ENCODE results near the gene IP6K3.

IP6K3 gene

GRCh38 chr6:33686981-33687975 lies 59.4 kb downstream of the IP6K3 start:
- no peak for DNase-seq

- DNase-seq, result no peak
Observed at GRCh38 chr6:33686225-33686924, 60.3 kb downstream of the IP6K3 start.

- DNase-seq, result no peak
Observed at GRCh38 chr6:33685411-33686224, 61.1 kb downstream of the IP6K3 start.

DNA sequence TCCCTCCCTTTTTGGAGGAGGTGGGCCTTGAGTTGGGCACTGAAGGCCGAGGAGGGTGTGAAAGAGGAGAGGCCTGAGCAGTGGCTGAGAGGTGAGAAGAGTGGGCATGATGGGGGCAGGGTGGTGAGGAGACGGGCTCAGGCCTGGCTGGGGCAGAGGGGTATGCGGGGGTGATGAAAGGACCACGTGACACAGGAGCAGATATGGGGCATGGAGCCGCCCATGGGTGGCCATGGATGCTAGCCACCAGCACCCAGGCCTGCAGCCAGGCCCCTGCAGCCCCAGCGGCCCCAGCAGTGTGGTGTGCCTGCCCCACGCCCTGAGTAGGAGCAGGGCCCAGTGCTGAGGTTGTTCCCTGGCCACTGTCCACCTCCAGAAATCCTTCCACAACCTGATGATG lies 61.7 kb downstream of the IP6K3 start:
- no peak for DNase-seq

DNA sequence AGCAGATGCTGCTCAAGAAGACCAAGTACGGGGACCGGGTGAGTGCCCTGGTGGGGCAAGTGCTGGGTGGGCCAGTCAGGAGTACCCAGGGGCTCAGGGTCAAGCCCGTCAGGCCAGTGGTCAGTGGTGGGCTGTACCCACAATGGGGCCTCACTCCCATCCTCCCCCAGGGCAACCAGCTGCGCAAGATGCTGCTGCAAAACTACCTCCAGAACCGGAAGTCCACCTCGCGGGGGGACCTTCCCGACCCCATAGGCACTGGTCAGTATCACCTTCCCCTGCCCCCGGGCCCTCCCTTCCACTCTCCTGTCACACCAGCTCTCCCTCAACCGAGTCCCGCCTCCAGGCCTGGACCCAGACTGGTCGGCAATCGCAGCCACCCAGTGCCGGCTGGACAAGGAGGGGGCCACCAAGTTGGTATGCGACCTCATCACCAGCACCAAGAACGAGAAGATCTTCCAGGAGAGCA lies 62.2 kb downstream of the IP6K3 start:
- no peak for DNase-seq

DNA sequence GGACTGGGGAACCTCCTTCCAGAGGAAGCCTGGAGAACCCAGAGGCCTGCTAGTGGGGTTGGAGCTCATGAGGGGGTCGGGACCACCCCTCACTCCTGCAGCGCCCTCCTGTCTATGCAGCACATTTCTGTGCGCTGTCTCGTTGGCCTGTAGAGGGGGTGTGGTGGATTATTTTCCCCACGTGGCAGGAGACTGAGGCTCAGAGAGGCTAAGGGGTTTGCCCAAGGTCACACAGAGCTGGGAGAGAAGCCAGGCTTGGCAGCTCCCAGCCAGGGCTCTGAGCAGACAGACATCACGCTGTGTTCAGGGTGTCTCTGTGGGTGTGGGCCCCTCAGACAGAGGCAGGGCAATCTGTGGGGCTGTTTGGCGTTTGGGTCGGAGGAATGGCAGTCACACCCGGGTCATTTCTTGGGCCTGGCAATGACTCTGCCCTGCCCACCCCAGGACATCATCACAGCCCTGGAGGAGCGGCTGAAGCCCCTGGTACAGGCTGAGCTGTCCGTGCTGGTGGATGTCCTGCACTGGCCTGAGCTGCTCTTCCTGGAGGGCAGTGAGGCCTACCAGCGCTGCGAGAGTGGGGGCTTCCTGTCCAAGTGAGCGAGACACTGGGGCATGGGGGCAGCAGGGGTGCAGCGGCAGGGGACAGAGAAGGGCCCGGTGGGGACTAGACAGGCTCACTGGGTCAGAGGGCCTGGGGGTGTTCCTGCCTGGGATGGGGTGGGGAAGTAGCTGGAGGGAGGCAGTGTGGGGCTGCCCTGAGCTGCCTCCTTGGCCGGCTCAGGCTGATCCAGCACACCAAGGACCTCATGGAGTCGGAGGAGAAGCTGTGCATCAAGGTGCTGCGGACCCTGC lies 62.9 kb downstream of the IP6K3 start:
- no peak for DNase-seq

GRCh38 chr6:33683051-33683571 lies 63.6 kb downstream of the IP6K3 start:
- DNase-seq, result no peak

- DNase-seq, result no peak
Observed at GRCh38 chr6:33682341-33682740, 64.4 kb downstream of the IP6K3 start.

- DNase-seq, result no peak
Observed at GRCh38 chr6:33679761-33680160, 66.9 kb downstream of the IP6K3 start.

DNA sequence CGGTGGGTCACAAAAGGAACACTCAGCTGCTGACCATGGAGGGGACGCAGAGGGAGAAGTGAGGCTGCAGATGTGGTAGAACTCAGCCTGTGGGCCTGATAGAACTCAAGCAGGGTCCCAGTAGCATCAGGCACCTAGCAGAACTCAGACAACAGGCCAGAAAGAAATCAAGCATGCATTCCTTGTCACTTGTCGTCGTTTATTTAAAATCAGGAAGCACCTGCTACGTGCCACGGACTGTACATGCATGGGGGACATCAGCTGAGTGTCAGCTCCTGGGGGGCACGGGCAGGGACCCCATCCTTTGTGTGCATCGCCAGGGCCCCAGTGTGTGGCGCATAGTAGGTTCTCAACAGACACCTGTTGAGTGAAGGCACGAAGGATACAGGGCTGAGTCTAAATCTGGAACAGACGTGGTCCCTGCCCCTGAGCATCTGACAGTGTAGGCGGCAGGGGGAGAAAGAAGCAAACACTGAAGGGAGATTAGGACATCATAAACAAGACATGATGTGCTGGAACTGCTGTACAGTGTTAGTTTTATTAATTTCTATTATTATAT lies 67.7 kb downstream of the IP6K3 start:
- no peak for DNase-seq

- no peak for DNase-seq
Observed at GRCh38 chr6:33678233-33678931, 68.3 kb downstream of the IP6K3 start.

GRCh38 chr6:33677689-33678088 lies 69.0 kb downstream of the IP6K3 start:
- DNase-seq, result no peak

DNA sequence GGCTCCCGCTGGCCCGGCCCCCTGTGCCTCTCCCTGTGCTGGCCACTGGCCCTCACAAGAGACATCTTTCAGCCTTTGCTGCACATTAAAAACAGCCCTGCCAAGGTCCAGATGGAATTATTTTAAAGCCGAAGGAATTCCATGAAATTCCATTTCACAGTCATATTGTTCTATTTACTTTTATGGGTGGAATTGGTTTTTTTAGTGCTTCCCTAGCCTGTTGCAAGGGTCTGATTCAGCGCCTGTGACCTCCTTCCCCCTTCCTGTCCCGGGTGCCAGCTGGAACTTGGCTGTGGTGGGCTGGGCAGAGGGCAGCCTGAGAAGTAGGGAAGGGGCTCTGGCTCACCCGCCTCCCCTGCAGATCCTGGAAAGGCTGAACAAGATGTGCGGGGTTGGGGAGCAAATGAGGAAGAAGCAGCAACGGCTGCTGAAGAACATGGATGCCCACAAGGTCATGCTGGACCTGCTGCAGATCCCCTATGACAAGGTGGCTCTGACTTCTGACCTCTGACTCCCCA lies 69.5 kb downstream of the IP6K3 start:
- DNase-seq, result no peak

DNA sequence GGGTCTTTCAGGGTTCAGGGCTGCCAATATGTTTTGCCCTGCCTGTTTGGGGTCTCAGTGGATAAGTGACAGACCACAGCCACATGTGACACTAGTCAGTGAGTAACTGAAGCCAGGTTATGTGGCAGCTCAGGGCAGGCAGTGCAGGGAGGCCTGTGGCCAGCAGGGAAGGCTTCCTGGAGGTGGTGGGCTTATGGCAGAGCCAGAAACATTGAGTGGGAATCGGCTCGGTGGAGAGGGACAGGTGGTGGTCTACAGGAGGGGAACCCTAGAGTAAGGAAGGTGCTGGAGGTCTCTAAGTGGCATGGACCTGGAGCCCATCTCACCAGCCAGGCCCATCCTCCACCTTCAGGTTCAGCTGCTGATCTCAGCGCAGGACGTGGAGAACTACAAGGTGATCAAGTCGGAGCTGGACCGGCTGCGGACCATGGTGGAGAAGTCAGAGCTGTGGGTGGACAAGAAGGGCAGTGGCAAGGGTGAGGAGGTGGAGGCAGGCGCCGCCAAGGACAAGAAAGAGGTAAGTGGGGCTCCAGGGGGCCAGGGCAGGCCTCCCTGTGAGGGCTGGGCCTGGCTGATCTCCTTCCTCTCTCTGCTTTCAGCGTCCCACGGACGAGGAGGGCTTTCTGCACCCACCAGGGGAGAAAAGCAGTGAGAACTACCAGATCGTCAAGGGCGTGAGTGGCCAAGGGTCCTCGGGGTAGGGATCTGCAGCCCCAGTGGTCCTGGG lies 70.1 kb downstream of the IP6K3 start:
- no peak for DNase-seq

- DNase-seq, result no peak
Observed at GRCh38 chr6:33675968-33676367, 70.7 kb downstream of the IP6K3 start.

DNA sequence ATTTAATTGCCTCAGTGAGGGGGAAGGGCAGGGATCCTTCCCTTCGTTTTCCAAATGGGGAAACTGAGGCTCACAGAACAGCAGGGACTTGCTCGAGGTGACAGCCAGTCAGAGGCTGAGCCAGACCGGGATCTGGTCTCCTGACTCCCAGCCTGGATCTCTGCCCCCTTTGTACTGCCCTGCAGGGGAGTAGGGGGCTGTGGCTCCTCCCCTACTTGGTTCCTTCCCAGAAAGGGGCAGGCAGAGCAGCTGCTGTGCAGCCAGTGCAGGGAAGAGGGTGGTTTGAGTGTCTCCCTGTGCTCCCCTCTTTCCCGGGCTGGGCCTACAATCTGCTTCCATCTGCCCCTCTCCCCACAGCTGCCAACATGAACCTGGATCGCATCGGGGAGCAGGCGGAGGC lies 72.9 kb downstream of the IP6K3 start:
- no peak for DNase-seq

GRCh38 chr6:33672808-33673207 lies 73.9 kb downstream of the IP6K3 start:
- DNase-seq, result no peak

- no peak for DNase-seq
Observed at GRCh38 chr6:33671744-33672072, 75.0 kb downstream of the IP6K3 start.
